Measurements from ENCODE around the gene CD82.

GRCh38 chr11:44572436-44572835 is 7.0 kb downstream of the CD82 start:
- TF ChIP-seq POLR2A (IDR thresholded peaks at IDR 0.05) (no peak), CTCF (IDR thresholded peaks at IDR 0.05) (no peak), POLR2AphosphoS5 (IDR thresholded peaks at IDR 0.05) (no peak), EP300 (IDR thresholded peaks at IDR 0.05) (no peak)
